ENCODE data around the gene AHDC1. TPM values are rescaled to one million over a fixed set of nuclear protein-coding genes. Genes with fewer than 3 reads are reported as not detected.
"Not testable (repeated sequence)": the region's sequence is repeated elsewhere in the genome, so short reads cannot be mapped to it uniquely, and the experiment has no call there.

The AHDC1 gene
- total RNA-seq, 1 experiment from 2014 or later, result 40.4 TPM

GRCh38 chr1:27633298-27633610 lies 29.3 kb upstream of the AHDC1 start:
- DNase-seq (ENCODE audit: low read depth), result no peak

- no peak for DNase-seq (ENCODE audit: low read depth)
Measured at GRCh38 chr1:27632387-27633297, 28.7 kb upstream of the AHDC1 start.

GRCh38 chr1:27630859-27631491 lies 27.0 kb upstream of the AHDC1 start:
- DNase-seq (ENCODE audit: low read depth), result no peak

- no peak for DNase-seq (ENCODE audit: low read depth)
Measured at GRCh38 chr1:27628712-27629111, 24.8 kb upstream of the AHDC1 start.

- DNase-seq (ENCODE audit: low read depth), result not testable (repeated sequence)
Measured at GRCh38 chr1:27627733-27628132, 23.8 kb upstream of the AHDC1 start.

GRCh38 chr1:27627061-27627460 lies 23.1 kb upstream of the AHDC1 start:
- no peak for DNase-seq (ENCODE audit: low read depth)

- no peak for DNase-seq (ENCODE audit: low read depth)
Measured at GRCh38 chr1:27626031-27626935, 22.3 kb upstream of the AHDC1 start.

GRCh38 chr1:27624467-27625178 lies 20.7 kb upstream of the AHDC1 start:
- no peak for DNase-seq (ENCODE audit: low read depth)

GRCh38 chr1:27623327-27624212 lies 19.6 kb upstream of the AHDC1 start:
- no peak for DNase-seq (ENCODE audit: low read depth)

- DNase-seq (ENCODE audit: low read depth), result no peak
Measured at GRCh38 chr1:27622828-27623227, 18.9 kb upstream of the AHDC1 start.

- DNase-seq (ENCODE audit: low read depth), result no peak
Measured at GRCh38 chr1:27621051-27621920, 17.3 kb upstream of the AHDC1 start.

- DNase-seq (ENCODE audit: low read depth), result not testable (repeated sequence)
Measured at GRCh38 chr1:27619782-27620438, 16.0 kb upstream of the AHDC1 start.

- DNase-seq (ENCODE audit: low read depth), result no peak
Measured at GRCh38 chr1:27618341-27619082, 14.6 kb upstream of the AHDC1 start.

- DNase-seq (ENCODE audit: low read depth), result no peak
Measured at GRCh38 chr1:27617420-27617819, 13.5 kb upstream of the AHDC1 start.

- DNase-seq (ENCODE audit: low read depth), result no peak
Measured at GRCh38 chr1:27616441-27616840, 12.5 kb upstream of the AHDC1 start.

- no peak for DNase-seq (ENCODE audit: low read depth)
Measured at GRCh38 chr1:27615346-27616192, 11.6 kb upstream of the AHDC1 start.
